GM23338 (cell line): ENCODE measurements around the gene RNU6-7.

Source experiments
- CREB1 ChIP-seq: fragments of 250-450 bp; sonication (Bioruptor Pico); IDR thresholded peaks from 2 replicates; pipeline ENCODE4 v1.5.0; 2020; ENCODE audit warnings: low read depth, mild to moderate bottlenecking, moderate library complexity
- EZH2phosphoT487 ChIP-seq: fragments of 200-600 bp; sonication (generic); IDR thresholded peaks from one replicate; pipeline ENCODE4 v1.8.1; 2018; ENCODE audit warnings: antibody characterized with exemption; ENCODE audit not compliant: unreplicated experiment
- POLR2AphosphoS5 ChIP-seq: IDR thresholded peaks from 2 replicates; pipeline ENCODE4 v1.6.1; 2016; ENCODE audit warnings: antibody characterized with exemption, low read depth
- TF ChIP-seq, protein P1 (sequence below), 2 experiments: fragments of 200-600 bp in 1 of 2; sonication (generic) in 1 of 2; conservative IDR thresholded peaks; 2 replicates each; pipeline versions ENCODE4 v1.5.1 to v1.6.1; 2016 to 2017; ENCODE audit warnings: antibody characterized with exemption in 2 of 2, low read depth in 2 of 2, mild to moderate bottlenecking in 2 of 2, moderate library complexity in 1 of 2
- TF ChIP-seq, protein P2 (sequence below): IDR thresholded peaks from one replicate; pipeline ENCODE4 v1.6.1; 2018; ENCODE audit warnings: antibody characterized with exemption; ENCODE audit not compliant: unreplicated experiment
- TF ChIP-seq, protein P3 (sequence below): fragments of 250-450 bp; sonication (Bioruptor Pico); IDR thresholded peaks from 2 replicates; pipeline ENCODE4 v1.5.0; 2020; ENCODE audit warnings: mild to moderate bottlenecking, moderate library complexity

DNA sequence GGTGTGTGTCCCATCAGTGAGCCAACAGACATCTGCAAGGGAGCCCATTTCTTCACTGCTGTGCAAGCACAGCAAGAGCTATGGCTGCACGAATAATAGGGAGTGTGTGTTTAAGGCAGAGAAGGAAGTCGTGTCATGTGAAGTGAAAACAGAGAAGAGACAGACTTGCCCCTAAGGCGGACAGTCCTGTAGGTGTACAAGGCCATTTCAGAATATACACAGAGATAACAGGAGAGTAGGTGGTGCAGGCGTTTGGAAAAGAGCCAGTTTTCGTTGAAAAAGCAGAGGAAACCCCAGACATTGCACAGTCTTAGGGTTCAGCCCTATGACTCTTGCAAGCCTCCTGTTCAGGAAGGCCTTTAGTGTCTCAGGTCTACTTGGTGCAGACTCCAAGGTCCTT is 47.5 kb downstream of the RNU6-7 start:
- TF ChIP-seq, protein P1, sequence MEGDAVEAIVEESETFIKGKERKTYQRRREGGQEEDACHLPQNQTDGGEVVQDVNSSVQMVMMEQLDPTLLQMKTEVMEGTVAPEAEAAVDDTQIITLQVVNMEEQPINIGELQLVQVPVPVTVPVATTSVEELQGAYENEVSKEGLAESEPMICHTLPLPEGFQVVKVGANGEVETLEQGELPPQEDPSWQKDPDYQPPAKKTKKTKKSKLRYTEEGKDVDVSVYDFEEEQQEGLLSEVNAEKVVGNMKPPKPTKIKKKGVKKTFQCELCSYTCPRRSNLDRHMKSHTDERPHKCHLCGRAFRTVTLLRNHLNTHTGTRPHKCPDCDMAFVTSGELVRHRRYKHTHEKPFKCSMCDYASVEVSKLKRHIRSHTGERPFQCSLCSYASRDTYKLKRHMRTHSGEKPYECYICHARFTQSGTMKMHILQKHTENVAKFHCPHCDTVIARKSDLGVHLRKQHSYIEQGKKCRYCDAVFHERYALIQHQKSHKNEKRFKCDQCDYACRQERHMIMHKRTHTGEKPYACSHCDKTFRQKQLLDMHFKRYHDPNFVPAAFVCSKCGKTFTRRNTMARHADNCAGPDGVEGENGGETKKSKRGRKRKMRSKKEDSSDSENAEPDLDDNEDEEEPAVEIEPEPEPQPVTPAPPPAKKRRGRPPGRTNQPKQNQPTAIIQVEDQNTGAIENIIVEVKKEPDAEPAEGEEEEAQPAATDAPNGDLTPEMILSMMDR (conservative IDR thresholded peaks at IDR 0.05; ENCODE audit: low read depth in 2 of 2), result no peak
- TF ChIP-seq CREB1 (CRISPR knock-in tag) (no peak), POLR2AphosphoS5 (no peak), EZH2phosphoT487 (no peak)
- TF ChIP-seq, protein P2, sequence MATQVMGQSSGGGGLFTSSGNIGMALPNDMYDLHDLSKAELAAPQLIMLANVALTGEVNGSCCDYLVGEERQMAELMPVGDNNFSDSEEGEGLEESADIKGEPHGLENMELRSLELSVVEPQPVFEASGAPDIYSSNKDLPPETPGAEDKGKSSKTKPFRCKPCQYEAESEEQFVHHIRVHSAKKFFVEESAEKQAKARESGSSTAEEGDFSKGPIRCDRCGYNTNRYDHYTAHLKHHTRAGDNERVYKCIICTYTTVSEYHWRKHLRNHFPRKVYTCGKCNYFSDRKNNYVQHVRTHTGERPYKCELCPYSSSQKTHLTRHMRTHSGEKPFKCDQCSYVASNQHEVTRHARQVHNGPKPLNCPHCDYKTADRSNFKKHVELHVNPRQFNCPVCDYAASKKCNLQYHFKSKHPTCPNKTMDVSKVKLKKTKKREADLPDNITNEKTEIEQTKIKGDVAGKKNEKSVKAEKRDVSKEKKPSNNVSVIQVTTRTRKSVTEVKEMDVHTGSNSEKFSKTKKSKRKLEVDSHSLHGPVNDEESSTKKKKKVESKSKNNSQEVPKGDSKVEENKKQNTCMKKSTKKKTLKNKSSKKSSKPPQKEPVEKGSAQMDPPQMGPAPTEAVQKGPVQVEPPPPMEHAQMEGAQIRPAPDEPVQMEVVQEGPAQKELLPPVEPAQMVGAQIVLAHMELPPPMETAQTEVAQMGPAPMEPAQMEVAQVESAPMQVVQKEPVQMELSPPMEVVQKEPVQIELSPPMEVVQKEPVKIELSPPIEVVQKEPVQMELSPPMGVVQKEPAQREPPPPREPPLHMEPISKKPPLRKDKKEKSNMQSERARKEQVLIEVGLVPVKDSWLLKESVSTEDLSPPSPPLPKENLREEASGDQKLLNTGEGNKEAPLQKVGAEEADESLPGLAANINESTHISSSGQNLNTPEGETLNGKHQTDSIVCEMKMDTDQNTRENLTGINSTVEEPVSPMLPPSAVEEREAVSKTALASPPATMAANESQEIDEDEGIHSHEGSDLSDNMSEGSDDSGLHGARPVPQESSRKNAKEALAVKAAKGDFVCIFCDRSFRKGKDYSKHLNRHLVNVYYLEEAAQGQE, result no peak
- TF ChIP-seq, protein P3, sequence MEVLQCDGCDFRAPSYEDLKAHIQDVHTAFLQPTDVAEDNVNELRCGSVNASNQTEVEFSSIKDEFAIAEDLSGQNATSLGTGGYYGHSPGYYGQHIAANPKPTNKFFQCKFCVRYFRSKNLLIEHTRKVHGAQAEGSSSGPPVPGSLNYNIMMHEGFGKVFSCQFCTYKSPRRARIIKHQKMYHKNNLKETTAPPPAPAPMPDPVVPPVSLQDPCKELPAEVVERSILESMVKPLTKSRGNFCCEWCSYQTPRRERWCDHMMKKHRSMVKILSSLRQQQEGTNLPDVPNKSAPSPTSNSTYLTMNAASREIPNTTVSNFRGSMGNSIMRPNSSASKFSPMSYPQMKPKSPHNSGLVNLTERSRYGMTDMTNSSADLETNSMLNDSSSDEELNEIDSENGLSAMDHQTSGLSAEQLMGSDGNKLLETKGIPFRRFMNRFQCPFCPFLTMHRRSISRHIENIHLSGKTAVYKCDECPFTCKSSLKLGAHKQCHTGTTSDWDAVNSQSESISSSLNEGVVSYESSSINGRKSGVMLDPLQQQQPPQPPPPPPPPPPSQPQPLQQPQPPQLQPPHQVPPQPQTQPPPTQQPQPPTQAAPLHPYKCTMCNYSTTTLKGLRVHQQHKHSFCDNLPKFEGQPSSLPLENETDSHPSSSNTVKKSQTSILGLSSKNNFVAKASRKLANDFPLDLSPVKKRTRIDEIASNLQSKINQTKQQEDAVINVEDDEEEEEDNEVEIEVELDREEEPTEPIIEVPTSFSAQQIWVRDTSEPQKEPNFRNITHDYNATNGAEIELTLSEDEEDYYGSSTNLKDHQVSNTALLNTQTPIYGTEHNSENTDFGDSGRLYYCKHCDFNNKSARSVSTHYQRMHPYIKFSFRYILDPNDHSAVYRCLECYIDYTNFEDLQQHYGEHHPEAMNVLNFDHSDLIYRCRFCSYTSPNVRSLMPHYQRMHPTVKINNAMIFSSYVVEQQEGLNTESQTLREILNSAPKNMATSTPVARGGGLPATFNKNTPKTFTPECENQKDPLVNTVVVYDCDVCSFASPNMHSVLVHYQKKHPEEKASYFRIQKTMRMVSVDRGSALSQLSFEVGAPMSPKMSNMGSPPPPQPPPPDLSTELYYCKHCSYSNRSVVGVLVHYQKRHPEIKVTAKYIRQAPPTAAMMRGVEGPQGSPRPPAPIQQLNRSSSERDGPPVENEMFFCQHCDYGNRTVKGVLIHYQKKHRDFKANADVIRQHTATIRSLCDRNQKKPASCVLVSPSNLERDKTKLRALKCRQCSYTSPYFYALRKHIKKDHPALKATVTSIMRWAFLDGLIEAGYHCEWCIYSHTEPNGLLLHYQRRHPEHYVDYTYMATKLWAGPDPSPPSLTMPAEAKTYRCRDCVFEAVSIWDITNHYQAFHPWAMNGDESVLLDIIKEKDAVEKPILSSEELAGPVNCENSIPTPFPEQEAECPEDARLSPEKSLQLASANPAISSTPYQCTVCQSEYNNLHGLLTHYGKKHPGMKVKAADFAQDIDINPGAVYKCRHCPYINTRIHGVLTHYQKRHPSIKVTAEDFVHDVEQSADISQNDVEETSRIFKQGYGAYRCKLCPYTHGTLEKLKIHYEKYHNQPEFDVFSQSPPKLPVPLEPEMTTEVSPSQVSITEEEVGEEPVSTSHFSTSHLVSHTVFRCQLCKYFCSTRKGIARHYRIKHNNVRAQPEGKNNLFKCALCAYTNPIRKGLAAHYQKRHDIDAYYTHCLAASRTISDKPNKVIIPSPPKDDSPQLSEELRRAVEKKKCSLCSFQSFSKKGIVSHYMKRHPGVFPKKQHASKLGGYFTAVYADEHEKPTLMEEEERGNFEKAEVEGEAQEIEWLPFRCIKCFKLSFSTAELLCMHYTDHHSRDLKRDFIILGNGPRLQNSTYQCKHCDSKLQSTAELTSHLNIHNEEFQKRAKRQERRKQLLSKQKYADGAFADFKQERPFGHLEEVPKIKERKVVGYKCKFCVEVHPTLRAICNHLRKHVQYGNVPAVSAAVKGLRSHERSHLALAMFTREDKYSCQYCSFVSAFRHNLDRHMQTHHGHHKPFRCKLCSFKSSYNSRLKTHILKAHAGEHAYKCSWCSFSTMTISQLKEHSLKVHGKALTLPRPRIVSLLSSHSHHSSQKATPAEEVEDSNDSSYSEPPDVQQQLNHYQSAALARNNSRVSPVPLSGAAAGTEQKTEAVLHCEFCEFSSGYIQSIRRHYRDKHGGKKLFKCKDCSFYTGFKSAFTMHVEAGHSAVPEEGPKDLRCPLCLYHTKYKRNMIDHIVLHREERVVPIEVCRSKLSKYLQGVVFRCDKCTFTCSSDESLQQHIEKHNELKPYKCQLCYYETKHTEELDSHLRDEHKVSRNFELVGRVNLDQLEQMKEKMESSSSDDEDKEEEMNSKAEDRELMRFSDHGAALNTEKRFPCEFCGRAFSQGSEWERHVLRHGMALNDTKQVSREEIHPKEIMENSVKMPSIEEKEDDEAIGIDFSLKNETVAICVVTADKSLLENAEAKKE, result no peak
